CD4-positive, alpha-beta T cell (primary cell): Measurements from ENCODE around the gene ADAM17. TPM values are rescaled to one million over a fixed set of nuclear protein-coding genes. Genes with fewer than 3 reads are reported as not detected.

Source experiments
- ATAC-seq: fragments of 200-7000 bp; cut with Tn5 transposase; one replicate; pipeline ENCODE4 v1.10.0; 2022; ENCODE audit warnings: mild to moderate bottlenecking; ENCODE audit not compliant: poor library complexity
- CTCF ChIA-PET: fragments of 350-600 bp; sonication (Branson Sonifier 250); formaldehyde crosslinking; loops from one replicate; lab custom pipeline; 2021; ENCODE audit warnings: antibody characterized with exemption, inconsistent platforms; lab: Charles Lee
- POLR2A ChIA-PET: fragments of 350-600 bp; sonication (Branson Sonifier 250); formaldehyde crosslinking; loops from one replicate; lab custom pipeline; 2021; ENCODE audit warnings: antibody characterized with exemption, inconsistent platforms; lab: Charles Lee
- DNase-seq, 14 experiments: peaks; one replicate each; pipeline ENCODE4 v3.0.0-alpha.2; 2013 to 2020; ENCODE audit warnings: mixed read lengths in 2 of 14
- H3K27ac ChIP-seq, 2 donors: one replicate each; pipeline versions ENCODE4 v1.5.1 to v1.7.0; 2013; ENCODE audit warnings: low read length in 2 of 2, low read depth in 1 of 2, mild to moderate bottlenecking in 1 of 2
- H3K27me3 ChIP-seq, 2 experiments: 1 replicate in 1 of 2; 2 replicates in 1 of 2; pipeline versions ENCODE4 v1.6.1 to v1.7.0; 2013; ENCODE audit warnings: low read length in 2 of 2, control low read depth in 1 of 2, mild to moderate bottlenecking in 1 of 2, moderate library complexity in 1 of 2; ENCODE audit not compliant: insufficient read depth in 2 of 2, control insufficient read depth in 1 of 2
- H3K36me3 ChIP-seq: one replicate; pipeline ENCODE4 v1.6.1; 2013; ENCODE audit warnings: low read length, control low read depth; ENCODE audit not compliant: insufficient read depth
- H3K4me1 ChIP-seq: one replicate; pipeline ENCODE4 v1.6.1; 2013; ENCODE audit warnings: low read length, control low read depth; ENCODE audit not compliant: insufficient read depth
- H3K4me3 ChIP-seq: one replicate; pipeline ENCODE4 v1.5.1; 2013; ENCODE audit warnings: mild to moderate bottlenecking, low read length, moderate library complexity
- H3K9me3 ChIP-seq, 2 experiments: 1 replicate in 1 of 2; 2 replicates in 1 of 2; pipeline versions ENCODE4 v1.6.1 to v1.7.0; 2013; ENCODE audit warnings: low read length in 2 of 2, mild to moderate bottlenecking in 2 of 2, control low read depth in 1 of 2, moderate library complexity in 1 of 2; ENCODE audit not compliant: control insufficient read depth in 1 of 2, insufficient read depth in 1 of 2
- H3K27ac Mint-ChIP-seq: one replicate; pipeline ENCODE4 v1.8.0; 2020; ENCODE audit warnings: mixed read lengths
- H3K27me3 Mint-ChIP-seq: one replicate; pipeline ENCODE4 v1.8.0; 2021; ENCODE audit warnings: mixed read lengths
- H3K36me3 Mint-ChIP-seq: one replicate; pipeline ENCODE4 v1.8.0; 2021; ENCODE audit warnings: low read depth, mixed read lengths
- H3K4me1 Mint-ChIP-seq: one replicate; pipeline ENCODE4 v1.8.0; 2021; ENCODE audit warnings: low read depth, mixed read lengths
- H3K4me3 Mint-ChIP-seq: one replicate; pipeline ENCODE4 v1.8.0; 2020; ENCODE audit warnings: mild to moderate bottlenecking, mixed read lengths
- H3K9me3 Mint-ChIP-seq: one replicate; pipeline ENCODE4 v1.8.0; 2020; ENCODE audit warnings: mixed read lengths
- CTCF ChIP-seq: fragments of 200-600 bp; IDR thresholded peaks from one replicate; pipeline ENCODE4 v1.8.0; 2022; ENCODE audit warnings: antibody characterized with exemption, mild to moderate bottlenecking
- intact Hi-C, 2 experiments: fragments of 100-400 bp; cut with DNase I in 1 of 2; cut with micrococcal nuclease in 1 of 2; formaldehyde crosslinking; loops; one replicate each; pipeline versions ENCODE4 v1.15.1 to v1.9.0; 2023 to 2025; cut with DNase I, micrococcal nuclease
- total RNA-seq, 174 experiments: library from RNA in 2 of 174; stranded (reverse) in 2 of 174; gene quantifications; one replicate each; pipeline ENCODE4 v1.2.3 and lab custom pipeline; 2021 to 2026

Gene ADAM17
- total RNA-seq, 2 experiments from 2014 or later = 21.4 to 21.6 TPM

- H3K27me3 ChIP-seq = no peaks in the 10 kb centered on the region
- H3K4me3 ChIP-seq = no peak overlapping the region
- H3K4me1 ChIP-seq = no peaks in the 10 kb centered on the region
- POLR2A ChIA-PET = interaction anchor here (1.4 kb wide), 1 partner anchor 10 kb away, joined by 4 read pairs; no protein-coding TSS in a partner anchor
- Mint-ChIP-seq H3K27me3 (no peaks in the 10 kb centered on the region), H3K4me3 (no peak overlapping the region), H3K4me1 (no peaks in the 10 kb centered on the region), H3K9me3 (no peaks in the 10 kb centered on the region), H3K36me3 (peaks cover 66% of the 10 kb centered on the region), H3K27ac (no peak overlapping the region)
- no peaks in the 10 kb centered on the region for H3K9me3 ChIP-seq
- DNase-seq (peak in 1 of 14 experiments; percentile 12), ATAC-seq (peak; percentile 44)
- no peak for TF ChIP-seq CTCF
- H3K36me3 ChIP-seq = peaks cover 47% of the 10 kb centered on the region
- intact Hi-C loops = no loop called here
- CTCF ChIA-PET = no interaction called here
- H3K27ac ChIP-seq = no peak overlapping the region
These were observed 92.0 kb downstream of the ADAM17 start for GRCh38 chr2:9463698-9464034.

- no peak for DNase-seq
- no peaks in the 10 kb centered on the region for H3K4me1 ChIP-seq
- no peak overlapping the region for H3K27ac ChIP-seq
- ChIA-PET CTCF (no interaction called here), POLR2A (interaction anchor here (1.4 kb wide), 1 partner anchor 11 kb away, joined by 4 read pairs; no protein-coding TSS in a partner anchor)
- ATAC-seq = no peak
- Mint-ChIP-seq H3K9me3 (no peaks in the 10 kb centered on the region), H3K27me3 (no peaks in the 10 kb centered on the region), H3K4me1 (no peaks in the 10 kb centered on the region), H3K36me3 (peaks cover 66% of the 10 kb centered on the region), H3K4me3 (no peak overlapping the region), H3K27ac (no peak overlapping the region)
- no peak overlapping the region for H3K4me3 ChIP-seq
- peaks cover 47% of the 10 kb centered on the region for H3K36me3 ChIP-seq
- no peaks in the 10 kb centered on the region for H3K27me3 ChIP-seq
- intact Hi-C loops = no loop called here
- H3K9me3 ChIP-seq = no peaks in the 10 kb centered on the region
- TF ChIP-seq CTCF = no peak
These were observed 92.5 kb downstream of the ADAM17 start for GRCh38 chr2:9462886-9463697.

GRCh38 chr2:9462313-9462712, 93.3 kb downstream of the ADAM17 start:
- POLR2A ChIA-PET = interaction anchor here (1.4 kb wide), 1 partner anchor 11 kb away, joined by 4 read pairs; no protein-coding TSS in a partner anchor
- Mint-ChIP-seq H3K27ac (no peak overlapping the region), H3K4me3 (no peak overlapping the region), H3K4me1 (no peaks in the 10 kb centered on the region), H3K36me3 (peaks cover 70% of the 10 kb centered on the region), H3K9me3 (no peaks in the 10 kb centered on the region), H3K27me3 (no peaks in the 10 kb centered on the region)
- no peak for DNase-seq
- CTCF ChIA-PET = no interaction called here
- intact Hi-C loops = no loop called here
- no peaks in the 10 kb centered on the region for H3K4me1 ChIP-seq
- peaks cover 40% of the 10 kb centered on the region for H3K36me3 ChIP-seq
- no peaks in the 10 kb centered on the region for H3K27me3 ChIP-seq
- no peak for ATAC-seq
- no peak for TF ChIP-seq CTCF
- H3K27ac ChIP-seq = no peak overlapping the region
- no peak overlapping the region for H3K4me3 ChIP-seq
- H3K9me3 ChIP-seq = no peaks in the 10 kb centered on the region
